HG03460 (cell line): Measurements from ENCODE around the gene CDH13.

Experiments
- ATAC-seq: cut with Tn5 transposase; IDR thresholded peaks from one replicate; pipeline ENCODE4 v1.9.1; 2021; ENCODE audit not compliant: unreplicated experiment

CDH13 gene

GRCh38 chr16:83689385-83689831 is 1062.6 kb downstream of the CDH13 start:
- ATAC-seq, result peak; percentile 84

DNA sequence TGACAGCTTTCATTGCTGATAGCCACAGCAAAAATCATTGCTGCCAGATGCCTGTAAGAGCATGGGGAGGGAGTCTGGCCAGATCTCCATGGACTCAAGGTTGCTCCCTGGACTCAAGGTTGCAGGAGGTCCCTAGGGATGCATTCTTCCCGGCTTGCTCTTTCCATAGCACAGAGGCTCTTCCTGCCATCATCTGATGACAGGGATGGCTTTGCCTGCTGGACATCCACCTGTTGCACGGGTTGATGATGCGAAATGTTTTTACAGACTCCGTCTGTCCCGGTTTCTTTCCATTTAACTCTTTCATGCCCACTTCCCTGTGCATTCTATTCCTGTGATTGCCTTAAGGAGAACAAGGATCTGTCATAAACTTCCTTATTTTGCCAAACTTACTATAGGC is 1065.5 kb downstream of the CDH13 start:
- no peak for ATAC-seq

DNA sequence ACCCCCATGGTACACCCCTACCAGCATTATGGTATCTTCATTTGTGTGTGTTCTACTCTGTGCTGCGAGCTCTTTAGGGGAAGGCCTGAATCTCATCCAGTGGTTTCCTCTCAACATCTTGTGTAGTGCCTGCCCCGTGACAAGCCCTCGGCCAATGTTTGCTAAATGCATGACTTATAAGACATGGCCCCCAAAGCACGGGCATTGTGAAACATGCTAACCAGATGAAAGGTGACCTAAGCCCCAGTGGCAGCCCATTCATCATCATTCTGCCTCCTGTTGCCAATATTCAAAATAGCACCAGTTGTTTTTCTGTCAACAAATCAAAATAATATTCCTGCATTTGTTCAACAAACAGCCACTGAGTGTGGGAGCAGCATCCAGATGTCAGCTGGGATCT is 1072.2 kb downstream of the CDH13 start:
- no peak for ATAC-seq

DNA sequence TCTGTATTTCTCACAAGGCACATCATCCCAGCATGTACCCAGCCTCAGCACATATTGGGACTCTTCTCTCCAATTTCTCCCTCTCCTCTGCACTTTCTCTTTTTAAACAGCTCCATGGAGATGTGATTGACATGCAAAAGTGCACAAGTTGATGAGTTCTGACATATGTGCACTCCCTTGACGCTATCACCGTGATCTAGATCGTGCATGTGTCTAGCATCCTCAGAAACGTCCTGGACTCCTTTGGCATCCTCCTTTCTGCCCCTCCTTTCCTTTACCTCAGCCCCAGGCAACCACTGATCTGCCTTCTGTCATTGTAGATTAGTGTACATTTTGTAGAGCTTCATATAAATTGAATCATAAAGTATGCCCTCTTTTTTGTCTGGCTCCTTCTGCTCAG is 1073.0 kb downstream of the CDH13 start:
- no peak for ATAC-seq

- ATAC-seq, result no peak
Observed at GRCh38 chr16:83700918-83701317, 1074.1 kb downstream of the CDH13 start.

DNA sequence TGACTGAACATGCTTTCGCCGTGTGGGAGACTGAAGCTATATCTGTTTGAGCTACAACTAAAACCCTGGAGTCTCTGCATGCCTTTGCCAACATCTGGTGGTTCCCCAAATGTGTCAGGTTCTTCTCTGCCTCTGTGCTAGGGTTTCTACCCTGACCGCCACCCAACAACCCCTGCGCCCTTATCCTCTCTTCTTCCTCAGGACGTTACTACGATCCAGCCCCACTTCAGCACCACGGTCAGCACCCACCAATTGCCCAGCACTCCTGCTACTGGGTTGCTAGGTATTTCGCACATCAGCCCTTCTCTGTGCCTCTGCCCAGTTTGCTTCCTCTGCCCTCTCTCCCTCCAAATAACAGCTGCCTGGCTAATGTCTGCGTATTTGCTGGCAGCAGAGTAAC is 1074.7 kb downstream of the CDH13 start:
- no peak for ATAC-seq

- ATAC-seq, result no peak
Observed at GRCh38 chr16:83704656-83705055, 1077.9 kb downstream of the CDH13 start.

DNA sequence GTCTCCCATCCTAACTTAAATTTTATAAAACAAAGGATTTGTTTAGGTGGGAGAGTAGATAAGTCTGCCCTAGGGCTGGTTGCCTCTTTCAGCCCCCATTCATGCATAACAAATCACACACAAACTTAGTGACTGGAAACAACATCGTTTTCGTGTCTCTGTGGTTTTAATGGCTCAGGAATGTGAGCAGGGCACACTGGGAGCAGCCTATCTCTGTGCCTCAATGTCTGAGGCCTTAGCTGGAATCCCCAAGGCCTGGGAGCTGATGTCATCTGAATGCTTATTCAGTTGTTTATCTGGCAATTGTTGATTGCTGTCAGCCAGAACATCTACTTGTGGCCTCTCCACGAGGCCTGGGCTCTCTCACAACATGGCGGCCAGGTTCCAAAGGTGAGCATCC is 1079.1 kb downstream of the CDH13 start:
- ATAC-seq, result no peak

DNA sequence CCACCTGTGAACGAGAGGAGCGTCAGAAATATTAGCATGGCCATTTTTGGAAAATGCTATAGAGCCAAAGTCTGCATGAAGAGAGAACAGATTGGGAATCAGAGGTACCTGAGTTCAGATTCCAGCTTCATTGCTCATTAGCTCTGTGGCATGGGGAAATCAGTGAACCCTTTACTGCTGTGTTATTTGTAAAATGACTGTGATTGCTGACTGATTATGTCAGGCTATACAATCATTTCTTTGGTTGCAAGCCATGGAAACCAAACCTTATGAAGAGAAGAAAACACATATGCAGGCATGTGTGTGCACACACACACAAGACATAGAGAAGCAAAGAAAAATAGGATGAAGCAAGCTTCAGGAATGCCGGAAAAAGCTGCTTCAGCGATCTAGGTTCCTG is 1079.6 kb downstream of the CDH13 start:
- ATAC-seq, result no peak

DNA sequence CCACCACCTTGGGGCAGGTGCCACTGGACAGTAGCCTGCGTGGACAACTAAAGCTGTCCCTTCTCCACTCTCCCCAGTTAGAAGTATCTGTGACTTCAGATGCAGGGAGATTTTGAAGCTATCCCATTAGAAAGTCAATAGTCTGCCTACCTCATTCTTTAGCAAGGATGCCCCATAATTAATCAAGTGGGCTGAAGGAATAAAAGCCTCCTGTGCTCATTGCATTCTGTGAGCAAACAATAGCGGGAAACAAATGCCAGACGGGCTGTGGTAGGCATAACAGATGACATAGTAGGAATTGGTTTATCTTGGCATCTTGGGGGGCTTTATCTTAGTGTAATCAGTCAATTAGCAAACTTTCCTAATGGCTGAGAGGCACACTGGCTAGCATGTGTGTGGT is 1084.3 kb downstream of the CDH13 start:
- no peak for ATAC-seq

DNA sequence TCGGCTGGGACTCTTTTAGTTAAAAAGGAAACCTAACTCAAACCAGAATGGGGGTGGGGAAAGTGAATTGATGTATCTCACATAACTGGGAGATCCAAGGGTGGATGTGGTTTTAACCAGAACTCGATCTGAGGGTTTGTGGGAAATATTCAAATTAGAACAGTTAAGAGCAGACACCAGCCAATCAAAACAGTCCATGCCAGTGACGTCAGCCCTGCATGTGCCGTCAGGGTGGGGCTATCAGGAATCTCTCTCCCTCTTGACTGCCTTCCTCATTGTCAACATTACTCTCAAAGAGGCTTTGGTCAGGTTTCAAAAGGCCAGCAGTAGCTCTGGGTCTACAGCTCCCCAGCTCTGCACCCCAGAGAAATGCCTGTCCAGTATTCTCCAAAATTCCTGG is 1086.8 kb downstream of the CDH13 start:
- ATAC-seq, result no peak

DNA sequence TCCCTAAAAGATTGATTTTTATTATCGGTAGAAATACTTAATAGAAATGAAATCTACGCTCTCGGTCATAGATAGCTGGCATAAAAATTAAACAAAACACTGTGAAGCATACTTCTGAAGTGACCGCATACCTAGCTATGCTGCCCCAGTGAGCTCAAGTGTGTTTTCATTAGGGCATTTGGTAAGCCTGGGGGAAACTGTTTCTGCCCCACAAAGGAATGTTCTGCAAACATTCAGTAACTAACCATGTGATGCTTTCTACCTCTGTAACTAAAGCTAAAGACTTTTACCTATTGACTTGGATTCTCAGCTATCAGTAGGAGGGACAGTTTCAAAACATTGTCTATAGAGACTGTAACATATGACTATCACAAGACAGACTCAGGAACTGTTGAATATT is 1087.5 kb downstream of the CDH13 start:
- no peak for ATAC-seq

GRCh38 chr16:83715217-83715920 is 1088.6 kb downstream of the CDH13 start:
- no peak for ATAC-seq

DNA sequence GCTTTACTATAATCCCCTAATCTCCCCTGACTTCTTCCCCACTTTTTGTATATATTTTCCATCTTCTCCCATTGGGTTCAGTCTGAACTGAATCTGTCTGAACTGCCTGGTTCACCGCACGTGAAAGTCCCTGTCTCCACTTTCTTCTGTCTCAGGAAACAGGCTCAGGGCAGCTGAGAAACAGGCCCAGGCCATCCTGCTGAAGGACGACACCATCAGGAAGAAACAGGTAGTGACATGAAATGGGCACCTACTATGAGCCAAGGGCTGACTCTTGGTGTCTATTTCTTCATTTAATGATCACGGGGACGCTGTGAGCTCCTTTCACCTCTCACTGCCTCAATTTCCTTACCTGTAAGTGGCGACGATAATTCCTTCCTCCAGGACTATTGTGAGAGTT is 1090.5 kb downstream of the CDH13 start:
- no peak for ATAC-seq

DNA sequence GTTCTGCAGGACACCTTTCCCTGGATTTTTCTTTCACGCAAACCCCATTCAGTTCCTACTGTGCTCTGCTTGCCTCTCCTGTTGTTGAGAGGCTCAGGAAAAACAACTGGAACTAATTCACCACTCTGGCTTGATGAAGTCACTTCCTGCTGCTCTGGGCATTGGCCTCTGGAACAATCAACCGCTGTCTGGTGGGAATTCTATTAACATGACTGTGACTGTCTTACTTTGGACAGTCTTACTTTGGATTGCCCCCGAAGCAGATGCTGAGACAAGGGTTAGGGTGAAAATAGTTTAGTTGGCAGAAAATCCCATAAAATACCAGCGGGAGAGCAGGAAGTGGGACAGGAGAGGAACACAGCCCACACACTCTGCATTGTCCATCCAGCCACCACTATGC is 1091.0 kb downstream of the CDH13 start:
- ATAC-seq, result no peak

- no peak for ATAC-seq
Observed at GRCh38 chr16:83720213-83720612, 1093.4 kb downstream of the CDH13 start.

DNA sequence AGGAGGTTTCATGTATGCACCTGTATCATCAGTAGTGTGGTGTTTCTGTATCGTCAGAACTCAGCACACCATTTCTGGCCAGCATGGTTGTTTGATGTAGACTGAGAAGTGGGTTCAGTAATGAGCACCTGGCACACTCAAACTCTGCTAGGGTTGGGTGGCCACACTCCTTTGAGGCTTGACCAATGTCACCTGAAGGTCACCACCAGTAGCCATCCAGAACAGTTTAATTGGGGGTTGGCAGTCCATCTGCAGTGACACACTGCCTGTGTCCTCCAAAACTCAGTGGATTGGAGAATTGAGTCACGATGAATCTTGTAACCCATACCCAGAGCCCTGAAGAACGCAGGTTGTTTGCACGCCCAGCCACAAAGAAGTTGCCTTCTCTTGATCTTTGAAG is 1094.2 kb downstream of the CDH13 start:
- ATAC-seq, result no peak

- no peak for ATAC-seq
Observed at GRCh38 chr16:83721676-83722075, 1094.9 kb downstream of the CDH13 start.

- no peak for ATAC-seq
Observed at GRCh38 chr16:83722456-83723183, 1095.9 kb downstream of the CDH13 start.

GRCh38 chr16:83723244-83723643 is 1096.5 kb downstream of the CDH13 start:
- no peak for ATAC-seq

DNA sequence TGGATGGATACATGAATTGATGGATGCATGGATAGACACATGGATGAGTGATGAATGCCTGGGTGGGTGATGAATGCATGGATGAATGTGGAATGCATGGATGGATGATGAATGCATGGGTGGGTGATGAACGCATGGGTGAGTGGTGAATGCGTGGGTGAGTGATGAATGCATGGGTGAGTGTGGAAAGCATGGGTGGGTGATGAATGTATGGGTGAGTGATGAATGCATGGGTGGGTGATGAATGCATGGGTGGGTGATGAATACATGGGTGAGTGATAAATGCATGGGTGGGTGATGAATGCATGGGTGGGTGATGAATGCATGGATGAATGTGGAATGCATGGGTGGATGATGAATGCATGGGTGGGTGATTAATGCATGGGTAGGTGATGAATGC is 1097.1 kb downstream of the CDH13 start:
- ATAC-seq, result no peak

GRCh38 chr16:83724585-83724984 is 1097.8 kb downstream of the CDH13 start:
- ATAC-seq, result no peak

DNA sequence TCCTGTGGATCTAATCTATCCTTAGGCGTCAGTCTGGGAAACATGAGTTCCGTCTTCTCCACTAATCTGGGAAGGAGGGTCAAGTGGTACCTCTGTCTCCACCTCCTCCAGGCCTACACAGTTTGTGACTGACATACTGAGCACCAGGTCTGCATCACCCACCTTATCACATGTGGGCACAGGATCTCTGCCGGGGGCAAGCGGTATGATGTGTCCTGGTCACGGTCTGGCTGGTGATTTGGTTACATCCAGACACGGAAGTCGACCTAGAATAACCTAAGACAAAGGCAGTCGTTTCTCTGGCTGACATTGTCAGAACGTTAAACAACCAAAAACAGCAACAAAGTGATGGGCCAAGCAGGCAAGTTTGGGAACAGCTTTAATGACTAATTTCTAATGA is 1098.5 kb downstream of the CDH13 start:
- ATAC-seq, result no peak
